SU-DHL-6 (cell line): Measurements from ENCODE around the gene EEF2K.

Source experiments
- CTCF ChIP-seq: fragments of 200-600 bp; sonication (generic); IDR thresholded peaks from one replicate; pipeline ENCODE4 v1.5.1; 2017; ENCODE audit warnings: antibody characterized with exemption, mild to moderate bottlenecking, low read length, moderate library complexity; ENCODE audit not compliant: insufficient read depth, poor library complexity, severe bottlenecking
- EZH2phosphoT487 ChIP-seq: fragments of 200-600 bp; sonication (generic), shearing (Covaris generic); conservative IDR thresholded peaks from 2 replicates; pipeline ENCODE4 v1.6.1; 2018; ENCODE audit warnings: mild to moderate bottlenecking, antibody characterized with exemption, low read length, moderate library complexity, mixed read lengths

GRCh38 chr16:22336581-22336980 is 130.5 kb downstream of the EEF2K start:
- TF ChIP-seq CTCF (no peak), EZH2phosphoT487 (no peak)
